GM12878 (cell line): ENCODE measurements around the gene PCYT1B. TPM values are rescaled to one million over a fixed set of nuclear protein-coding genes. Genes with fewer than 3 reads are reported as not detected.

Experiments used
- ATAC-seq: fragments of 200-7000 bp; cut with Tn5 transposase; 3 replicates; pipeline ENCODE4 v1.9.1; 2020; ENCODE audit warnings: mild to moderate bottlenecking, moderate library complexity
- BruUV-seq: library from RNA; stranded (reverse); fragments of 400-500 nt; replicated peaks from 2 replicates; lab custom pipeline; 2021; lab: Mats Ljungman, UMichigan
- CTCF ChIA-PET: fragments of 300-600 bp; sonication (Branson Sonifier 250); formaldehyde crosslinking; extraction: SDS; loops from one replicate; lab custom pipeline; 2021; ENCODE audit warnings: inconsistent platforms; lab: Yijun Ruan, JAX
- POLR2A ChIA-PET: fragments of 350-600 bp; formaldehyde crosslinking; extraction: SDS; loops from one replicate; lab custom pipeline; 2021; ENCODE audit warnings: inconsistent platforms; lab: Charles Lee
- RAD21 ChIA-PET: fragments of 300-600 bp; sonication (Branson Sonifier 250); formaldehyde crosslinking; loops from one replicate; lab custom pipeline; 2023; ENCODE audit warnings: antibody characterized with exemption; ENCODE audit not compliant: unreplicated experiment; lab: Charles Lee
- SMC1A ChIA-PET: fragments of 300-600 bp; sonication (Branson Sonifier 250); formaldehyde crosslinking; loops from one replicate; lab custom pipeline; 2023; ENCODE audit not compliant: unreplicated experiment, uncharacterized antibody; lab: Charles Lee
- DNase-seq: peaks from one replicate; pipeline ENCODE4 v3.0.0-alpha.2; 2011; ENCODE audit warnings: low read depth, low spot score
- FAIRE-seq: peaks from 3 replicates; lab custom pipeline; 2011; peaks lifted over from hg19 to GRCh38; lab: Jason Lieb, UNC
- H2AFZ ChIP-seq: 2 replicates; pipeline ENCODE4 v1.6.0; 2011; ENCODE audit warnings: low read depth, low read length, control low read depth; ENCODE audit not compliant: control insufficient read depth
- H3K27ac ChIP-seq: 2 replicates; pipeline ENCODE4 v1.5.1; 2011; ENCODE audit warnings: control low read depth; ENCODE audit not compliant: control insufficient read depth, insufficient read depth
- H3K27me3 ChIP-seq, 2 experiments: replicated peaks in 1 of 2; 2 replicates each; pipeline versions ENCODE4 v1.6.0 to v1.6.1; 2011; ENCODE audit warnings: low read length in 1 of 2; ENCODE audit not compliant: control insufficient read depth in 2 of 2, insufficient read depth in 2 of 2
- H3K36me3 ChIP-seq, 2 experiments: 2 replicates each; pipeline ENCODE4 v1.5.1; 2011; ENCODE audit warnings: low read length in 1 of 2; ENCODE audit not compliant: control insufficient read depth in 2 of 2, insufficient read depth in 2 of 2
- H3K4me1 ChIP-seq: 2 replicates; pipeline ENCODE4 v1.6.1; 2011; ENCODE audit warnings: mild to moderate bottlenecking, low read length, moderate library complexity, mixed read lengths; ENCODE audit not compliant: control insufficient read depth, insufficient read depth
- H3K4me2 ChIP-seq: 2 replicates; pipeline ENCODE4 v1.6.0; 2011; ENCODE audit warnings: control low read depth; ENCODE audit not compliant: control insufficient read depth, insufficient read depth
- H3K4me3 ChIP-seq: fragments of 200-600 bp; sonication (generic); 2 replicates; pipeline ENCODE4 v1.5.1; 2016
- H3K79me2 ChIP-seq: 2 replicates; pipeline ENCODE4 v1.6.0; 2011; ENCODE audit warnings: low read length; ENCODE audit not compliant: control insufficient read depth, insufficient read depth
- H3K9ac ChIP-seq: 2 replicates; pipeline ENCODE4 v1.8.0; 2011; ENCODE audit warnings: low read length, control low read depth, mixed read lengths; ENCODE audit not compliant: control insufficient read depth, insufficient read depth
- H3K9me3 ChIP-seq: replicated peaks from 3 replicates; pipeline ENCODE4 v1.5.1; 2011; ENCODE audit warnings: mild to moderate bottlenecking, low read length; ENCODE audit not compliant: control insufficient read depth, insufficient read depth
- H4K20me1 ChIP-seq: 2 replicates; pipeline ENCODE4 v1.6.0; 2011; ENCODE audit not compliant: control insufficient read depth, insufficient read depth
- BHLHE40 ChIP-seq, 2 experiments: fragments of 450-650 bp in 1 of 2; IDR thresholded peaks; 2 replicates each; pipeline ENCODE4 v1.6.1; 2011 to 2017; ENCODE audit warnings: low read depth in 2 of 2, borderline replicate concordance in 1 of 2, improper control_type of control experiment in 1 of 2, low read length in 1 of 2, mild to moderate bottlenecking in 1 of 2
- CHD2 ChIP-seq: IDR thresholded peaks from 2 replicates; pipeline ENCODE4 v1.6.1; 2011; ENCODE audit warnings: low read depth, low read length, improper control_type of control experiment, borderline replicate concordance
- ETV6 ChIP-seq, 2 experiments: fragments of 450-650 bp in 1 of 2; IDR thresholded peaks in 1 of 2; conservative IDR thresholded peaks in 1 of 2; 2 replicates each; pipeline ENCODE4 v1.6.1; 2014; ENCODE audit warnings: antibody characterized with exemption in 1 of 2, borderline replicate concordance in 1 of 2, low read depth in 1 of 2, mild to moderate bottlenecking in 1 of 2, moderate library complexity in 1 of 2
- GABPA ChIP-seq: IDR thresholded peaks from 2 replicates; pipeline ENCODE4 v1.6.1; 2014; ENCODE audit warnings: antibody characterized with exemption, low read depth, mild to moderate bottlenecking, inconsistent platforms
- HDAC6 ChIP-seq: fragments of 200-600 bp; sonication (generic); IDR thresholded peaks from one replicate; pipeline ENCODE4 v1.8.0; 2017; ENCODE audit warnings: antibody characterized with exemption; ENCODE audit not compliant: unreplicated experiment
- IKZF1 ChIP-seq: fragments of 450-650 bp; conservative IDR thresholded peaks from 2 replicates; pipeline ENCODE4 v1.6.1; 2017; ENCODE audit warnings: antibody characterized with exemption, mild to moderate bottlenecking
- KDM1A ChIP-seq: fragments of 200-600 bp; sonication (generic); IDR thresholded peaks from 2 replicates; pipeline ENCODE4 v1.6.1; 2016; ENCODE audit warnings: borderline replicate concordance
- MAX ChIP-seq: IDR thresholded peaks from 2 replicates; pipeline ENCODE4 v1.6.1; 2012; ENCODE audit warnings: low read depth, low read length, improper control_type of control experiment
- NBN ChIP-seq: fragments of 450-650 bp; IDR thresholded peaks from 2 replicates; pipeline ENCODE4 v1.6.1; 2016
- PML ChIP-seq: IDR thresholded peaks from 2 replicates; pipeline ENCODE4 v1.6.1; 2012; ENCODE audit warnings: low read length, inconsistent platforms
- SIN3A ChIP-seq: IDR thresholded peaks from 2 replicates; pipeline ENCODE4 v1.6.1; 2012; ENCODE audit warnings: low read depth, low read length, improper control_type of control experiment
- SKIL ChIP-seq: fragments of 450-650 bp; IDR thresholded peaks from 2 replicates; pipeline ENCODE4 v1.6.1; 2017; ENCODE audit warnings: mild to moderate bottlenecking, low read depth, inconsistent platforms; ENCODE audit not compliant: poor library complexity, severe bottlenecking
- SMAD1 ChIP-seq: fragments of 450-650 bp; IDR thresholded peaks from 2 replicates; pipeline ENCODE4 v1.6.1; 2018; ENCODE audit warnings: mild to moderate bottlenecking, low read depth; ENCODE audit not compliant: partially characterized antibody
- SMC3 ChIP-seq: IDR thresholded peaks from 2 replicates; pipeline ENCODE4 v1.6.1; 2011; ENCODE audit warnings: low read length, improper control_type of control experiment, borderline replicate concordance
- TARDBP ChIP-seq: IDR thresholded peaks from 2 replicates; pipeline ENCODE4 v1.6.1; 2016; ENCODE audit warnings: borderline replicate concordance
- TBL1XR1 ChIP-seq: IDR thresholded peaks from 2 replicates; pipeline ENCODE4 v1.6.1; 2012; ENCODE audit warnings: low read depth, low read length, improper control_type of control experiment
- WGBS: methylation state at CpG from one replicate; pipeline ENCODE4 v1.1.6; 2016; ENCODE audit warnings: low lambda C conversion rate; ENCODE audit not compliant: insufficient replicate concordance, insufficient coverage; ENCODE audit errors: missing lambda C conversion rate; 5-methylcytosine and 5-hydroxymethylcytosine counted together
- in situ Hi-C: fragments of 300-500 bp; cut with MboI; formaldehyde crosslinking; loops from 9 replicates; pipeline ENCODE4 v1.14.3; 2018; ENCODE audit warnings: mixed read lengths
- intact Hi-C: fragments of 100-400 bp; cut with micrococcal nuclease; formaldehyde crosslinking; loops from one replicate; pipeline ENCODE4 v1.14.2; 2022; ENCODE audit not compliant: unreplicated experiment
- polyA plus RNA-seq, 11 experiments: library from polyadenylated mRNA; depleted of rRNA in 4 of 11; unstranded in 6 of 11; stranded (reverse) in 5 of 11; fragments of >200 nt; fragmentation: Nextera tagmentation in 4 of 11; fragmentation: Illumina TruSeq in 1 of 11; extraction: Ambion mirVana in 4 of 11; extraction: Trizol in 1 of 11; gene quantifications; 1 replicate in 1 of 11; 2 replicates in 10 of 11; pipeline versions ENCODE4 v1.2.1 to v1.2.3, GENCODE V29; 2011 to 2016; ENCODE audit warnings: inconsistent platforms in 2 of 11, missing spikeins in 2 of 11, low read depth in 1 of 11
- total RNA-seq, 4 experiments: library from RNA; depleted of rRNA in 3 of 4; stranded (reverse); fragments of >200 nt in 3 of 4; fragmentation: Illumina TruSeq in 1 of 4; extraction: Trizol in 1 of 4; gene quantifications; 2 replicates each; pipeline versions ENCODE4 v1.2.1 to v1.2.3, GENCODE V29; 2013 to 2021
- TF ChIP-seq, protein P1 (sequence below): fragments of 450-650 bp; IDR thresholded peaks from 2 replicates; pipeline ENCODE4 v1.6.1; 2016; ENCODE audit warnings: mild to moderate bottlenecking, moderate library complexity, borderline replicate concordance

The PCYT1B gene
- total and polyA plus RNA-seq, 10 of the 15 experiments (the other 5 are each of a cell fraction or from before 2014, with no cell fraction given) = 0.10 TPM; not detected in 9

GRCh38 chrX:24553011-24553410 is 94.1 kb downstream of the PCYT1B start (continued):
- TF ChIP-seq NBN (no peak), TARDBP (no peak), ETV6 (conservative IDR thresholded peaks at IDR 0.05 in 1 of 2, IDR thresholded peaks at IDR 0.05 in 1 of 2; ENCODE audit: borderline replicate concordance in 1 of 2, low read depth in 1 of 2) (no peak), SMC3 (no peak)

DNA sequence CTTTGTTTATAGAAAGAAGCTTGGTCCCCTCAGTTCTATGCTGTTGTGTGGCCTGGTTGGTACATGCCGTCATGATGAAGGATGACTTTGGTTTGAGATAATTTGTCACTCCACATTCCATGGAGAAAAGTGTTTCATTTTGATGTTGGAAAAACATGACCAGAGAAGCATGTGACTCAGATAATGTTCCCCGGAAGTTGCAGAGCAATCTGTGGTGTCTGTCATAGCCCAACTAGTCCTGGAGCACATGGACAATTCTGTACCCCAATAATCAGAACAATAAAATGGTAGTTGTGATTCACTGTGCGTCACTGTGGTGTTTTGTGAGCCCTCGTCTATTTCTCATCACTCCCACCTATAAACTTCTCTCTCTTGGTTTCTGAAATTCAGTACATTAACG is 97.0 kb downstream of the PCYT1B start:
- H3K4me3 ChIP-seq = no peak overlapping the region
- DNase-seq (no peak), FAIRE-seq (no peak), ATAC-seq (no peak)
- no TSS peak for BruUV-seq
- no peak overlapping the region for H3K9ac ChIP-seq
- ChIA-PET SMC1A (no interaction called here), CTCF (interaction anchor here (0.7 kb wide), 1 partner anchor 126 kb away, joined by 3 read pairs; no protein-coding TSS in a partner anchor), RAD21 (no interaction called here), POLR2A (no interaction called here)
- no peaks in the 10 kb centered on the region for H3K4me1 ChIP-seq
- no peaks in the 10 kb centered on the region for H3K36me3 ChIP-seq
- no peak overlapping the region for H2AFZ ChIP-seq
- TF ChIP-seq KDM1A (no peak), GABPA (no peak), SKIL (no peak), SMAD1 (no peak), PML (no peak), SIN3A (no peak), CHD2 (no peak), TBL1XR1 (no peak), MAX (no peak), HDAC6 (no peak), BHLHE40 (IDR thresholded peaks at IDR 0.05; ENCODE audit: borderline replicate concordance in 1 of 2, low read depth in 2 of 2, low read length in 1 of 2) (no peak), IKZF1 (no peak)
- TF ChIP-seq, protein P1, sequence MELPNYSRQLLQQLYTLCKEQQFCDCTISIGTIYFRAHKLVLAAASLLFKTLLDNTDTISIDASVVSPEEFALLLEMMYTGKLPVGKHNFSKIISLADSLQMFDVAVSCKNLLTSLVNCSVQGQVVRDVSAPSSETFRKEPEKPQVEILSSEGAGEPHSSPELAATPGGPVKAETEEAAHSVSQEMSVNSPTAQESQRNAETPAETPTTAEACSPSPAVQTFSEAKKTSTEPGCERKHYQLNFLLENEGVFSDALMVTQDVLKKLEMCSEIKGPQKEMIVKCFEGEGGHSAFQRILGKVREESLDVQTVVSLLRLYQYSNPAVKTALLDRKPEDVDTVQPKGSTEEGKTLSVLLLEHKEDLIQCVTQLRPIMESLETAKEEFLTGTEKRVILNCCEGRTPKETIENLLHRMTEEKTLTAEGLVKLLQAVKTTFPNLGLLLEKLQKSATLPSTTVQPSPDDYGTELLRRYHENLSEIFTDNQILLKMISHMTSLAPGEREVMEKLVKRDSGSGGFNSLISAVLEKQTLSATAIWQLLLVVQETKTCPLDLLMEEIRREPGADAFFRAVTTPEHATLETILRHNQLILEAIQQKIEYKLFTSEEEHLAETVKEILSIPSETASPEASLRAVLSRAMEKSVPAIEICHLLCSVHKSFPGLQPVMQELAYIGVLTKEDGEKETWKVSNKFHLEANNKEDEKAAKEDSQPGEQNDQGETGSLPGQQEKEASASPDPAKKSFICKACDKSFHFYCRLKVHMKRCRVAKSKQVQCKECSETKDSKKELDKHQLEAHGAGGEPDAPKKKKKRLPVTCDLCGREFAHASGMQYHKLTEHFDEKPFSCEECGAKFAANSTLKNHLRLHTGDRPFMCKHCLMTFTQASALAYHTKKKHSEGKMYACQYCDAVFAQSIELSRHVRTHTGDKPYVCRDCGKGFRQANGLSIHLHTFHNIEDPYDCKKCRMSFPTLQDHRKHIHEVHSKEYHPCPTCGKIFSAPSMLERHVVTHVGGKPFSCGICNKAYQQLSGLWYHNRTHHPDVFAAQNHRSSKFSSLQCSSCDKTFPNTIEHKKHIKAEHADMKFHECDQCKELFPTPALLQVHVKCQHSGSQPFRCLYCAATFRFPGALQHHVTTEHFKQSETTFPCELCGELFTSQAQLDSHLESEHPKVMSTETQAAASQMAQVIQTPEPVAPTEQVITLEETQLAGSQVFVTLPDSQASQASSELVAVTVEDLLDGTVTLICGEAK = no peak
- H3K27ac ChIP-seq = no peak overlapping the region
- no peaks in the 10 kb centered on the region for H3K79me2 ChIP-seq
- intact Hi-C loops = no loop called here
- WGBS = 63% methylated on average over 5 of the region's 5 CpGs
- no peaks in the 10 kb centered on the region for H3K27me3 ChIP-seq
- H3K4me2 ChIP-seq = no peak overlapping the region
- H3K9me3 ChIP-seq = no peaks in the 10 kb centered on the region
- in situ Hi-C loops = no loop called here
- H4K20me1 ChIP-seq = no peaks in the 10 kb centered on the region
